Measurements from ENCODE around the gene TRPV3.

DNA sequence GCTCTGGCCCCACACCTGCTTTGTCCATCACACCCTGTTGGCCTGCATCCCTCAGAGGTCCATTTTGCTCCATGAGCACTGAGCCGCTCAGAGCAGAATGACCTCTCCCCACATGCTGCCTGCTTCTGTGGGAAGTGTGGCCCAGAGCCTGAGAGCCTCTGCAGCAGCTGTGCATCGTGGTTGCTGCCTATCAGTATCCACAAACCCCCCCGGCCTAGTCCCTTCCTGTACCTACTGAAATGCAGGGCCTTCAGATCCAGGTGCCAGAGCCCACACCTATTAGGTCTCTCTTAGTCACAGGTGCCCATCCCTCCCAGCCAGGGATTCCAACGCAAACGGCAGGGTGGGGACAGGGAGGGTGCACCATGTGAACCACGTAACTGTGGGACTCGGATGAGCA lies 16.6 kb upstream of the TRPV3 start:
- TF ChIP-seq, protein P1, sequence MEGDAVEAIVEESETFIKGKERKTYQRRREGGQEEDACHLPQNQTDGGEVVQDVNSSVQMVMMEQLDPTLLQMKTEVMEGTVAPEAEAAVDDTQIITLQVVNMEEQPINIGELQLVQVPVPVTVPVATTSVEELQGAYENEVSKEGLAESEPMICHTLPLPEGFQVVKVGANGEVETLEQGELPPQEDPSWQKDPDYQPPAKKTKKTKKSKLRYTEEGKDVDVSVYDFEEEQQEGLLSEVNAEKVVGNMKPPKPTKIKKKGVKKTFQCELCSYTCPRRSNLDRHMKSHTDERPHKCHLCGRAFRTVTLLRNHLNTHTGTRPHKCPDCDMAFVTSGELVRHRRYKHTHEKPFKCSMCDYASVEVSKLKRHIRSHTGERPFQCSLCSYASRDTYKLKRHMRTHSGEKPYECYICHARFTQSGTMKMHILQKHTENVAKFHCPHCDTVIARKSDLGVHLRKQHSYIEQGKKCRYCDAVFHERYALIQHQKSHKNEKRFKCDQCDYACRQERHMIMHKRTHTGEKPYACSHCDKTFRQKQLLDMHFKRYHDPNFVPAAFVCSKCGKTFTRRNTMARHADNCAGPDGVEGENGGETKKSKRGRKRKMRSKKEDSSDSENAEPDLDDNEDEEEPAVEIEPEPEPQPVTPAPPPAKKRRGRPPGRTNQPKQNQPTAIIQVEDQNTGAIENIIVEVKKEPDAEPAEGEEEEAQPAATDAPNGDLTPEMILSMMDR (IDR thresholded peaks at IDR 0.05 in 8 of 11, conservative IDR thresholded peaks at IDR 0.05 in 3 of 11): no peak
- TF ChIP-seq POLR2A (IDR thresholded peaks at IDR 0.05): no peak
